Adipocyte (in vitro differentiated cells): ENCODE measurements around the gene BPIFB2.
"Not testable (repeated sequence)": the region's sequence is repeated elsewhere in the genome, so short reads cannot be mapped to it uniquely, and the experiment has no call there.

Source experiments
- DNase-seq: peaks from one replicate; pipeline ENCODE4 v3.0.0-alpha.2; 2015; ENCODE audit warnings: low read depth
- H3K27me3 ChIP-seq: replicated peaks from 2 replicates; pipeline ENCODE4 v1.7.0; 2013; ENCODE audit warnings: mild to moderate bottlenecking, low read length, moderate library complexity; ENCODE audit not compliant: control insufficient read depth, insufficient read depth
- H3K36me3 ChIP-seq: 2 replicates; pipeline ENCODE4 v1.7.0; 2013; ENCODE audit warnings: low read length, mild to moderate bottlenecking, moderate library complexity; ENCODE audit not compliant: control insufficient read depth, insufficient read depth, severe bottlenecking
- H3K4me1 ChIP-seq: 2 replicates; pipeline ENCODE4 v1.7.0; 2013; ENCODE audit warnings: mild to moderate bottlenecking, low read length, moderate library complexity; ENCODE audit not compliant: control insufficient read depth, insufficient read depth
- H3K4me3 ChIP-seq: 2 replicates; pipeline ENCODE4 v1.7.0; 2013; ENCODE audit warnings: mild to moderate bottlenecking, low read length, moderate library complexity
- H3K9ac ChIP-seq: 2 replicates; pipeline ENCODE4 v1.7.0; 2013; ENCODE audit warnings: mild to moderate bottlenecking, low read length, moderate library complexity
- H3K9me3 ChIP-seq: 2 replicates; pipeline ENCODE4 v1.7.0; 2013; ENCODE audit warnings: mild to moderate bottlenecking, low read length, moderate library complexity; ENCODE audit not compliant: control insufficient read depth

BPIFB2 gene

GRCh38 chr20:33042430-33042829 is 34.9 kb downstream of the BPIFB2 start:
- no peaks in the 10 kb centered on the region for H3K36me3 ChIP-seq
- H3K9ac ChIP-seq, result no peak overlapping the region
- H3K4me3 ChIP-seq, result no peak overlapping the region
- H3K27me3 ChIP-seq, result peaks cover 22% of the 10 kb centered on the region
- H3K9me3 ChIP-seq, result peaks cover 18% of the 10 kb centered on the region
- H3K4me1 ChIP-seq, result no peaks in the 10 kb centered on the region
- no peak for DNase-seq

GRCh38 chr20:33042983-33043730 is 35.7 kb downstream of the BPIFB2 start:
- Histone ChIP-seq H3K4me1 (no peaks in the 10 kb centered on the region), H3K9ac (no peak overlapping the region), H3K9me3 (peaks cover 18% of the 10 kb centered on the region), H3K4me3 (no peak overlapping the region), H3K27me3 (peaks cover 17% of the 10 kb centered on the region), H3K36me3 (no peaks in the 10 kb centered on the region)
- no peak for DNase-seq

- no peak for DNase-seq
Observed at GRCh38 chr20:33043731-33044181, 36.3 kb downstream of the BPIFB2 start.

GRCh38 chr20:33045129-33045721 is 37.7 kb downstream of the BPIFB2 start:
- not testable (repeated sequence) for DNase-seq, H3K4me3 ChIP-seq, H3K4me1 ChIP-seq

More at GRCh38 chr20:33043731-33044181, 36.3 kb downstream of the BPIFB2 start:
- no peak overlapping the region for H3K4me3 ChIP-seq
- peaks cover 14% of the 10 kb centered on the region for H3K27me3 ChIP-seq
- no peaks in the 10 kb centered on the region for H3K4me1 ChIP-seq
- H3K9ac ChIP-seq, result no peak overlapping the region
- peaks cover 18% of the 10 kb centered on the region for H3K9me3 ChIP-seq
- no peaks in the 10 kb centered on the region for H3K36me3 ChIP-seq

GRCh38 chr20:33046412-33046811 is 38.9 kb downstream of the BPIFB2 start:
- H3K27me3 ChIP-seq, result peaks cover 8% of the 10 kb centered on the region
- DNase-seq, result no peak
- no peak overlapping the region for H3K4me3 ChIP-seq
- no peaks in the 10 kb centered on the region for H3K36me3 ChIP-seq
- H3K4me1 ChIP-seq, result no peaks in the 10 kb centered on the region
- H3K9me3 ChIP-seq, result peaks cover 24% of the 10 kb centered on the region
- H3K9ac ChIP-seq, result no peak overlapping the region

More at GRCh38 chr20:33045129-33045721, 37.7 kb downstream of the BPIFB2 start:
- H3K36me3 ChIP-seq, H3K9ac ChIP-seq, H3K27me3 ChIP-seq: not testable (repeated sequence)
- peaks cover 18% of the 10 kb centered on the region for H3K9me3 ChIP-seq

- Histone ChIP-seq H3K9ac (no peak overlapping the region), H3K4me3 (no peak overlapping the region), H3K27me3 (peaks cover 26% of the 10 kb centered on the region), H3K4me1 (no peaks in the 10 kb centered on the region), H3K36me3 (no peaks in the 10 kb centered on the region), H3K9me3 (peaks cover 9% of the 10 kb centered on the region)
- DNase-seq, result no peak
Observed at GRCh38 chr20:33051333-33051732, 43.8 kb downstream of the BPIFB2 start.

GRCh38 chr20:33053291-33054106 is 46.0 kb downstream of the BPIFB2 start, which contains the start of gene BPIFB3:
TSS of gene BPIFB3 (plus strand) at chr20:33053903. CDS start at chr20:33055436, 1,533 bp downstream.
- H3K4me3 ChIP-seq, result no peak within 1 kb of the TSS
- H3K27me3 ChIP-seq, result peaks cover 36% of the 10 kb centered on the region
- H3K4me1 ChIP-seq, result no peaks in the 10 kb centered on the region
- H3K9ac ChIP-seq, result no peak within 1 kb of the TSS
- no peak for DNase-seq
- H3K36me3 ChIP-seq, result no peaks in the 10 kb centered on the region
- H3K9me3 ChIP-seq, result peaks cover 6% of the 10 kb centered on the region

GRCh38 chr20:33054381-33054780 is 46.9 kb downstream of the BPIFB2 start:
- no peak for DNase-seq
- Histone ChIP-seq H3K9me3 (peaks cover 6% of the 10 kb centered on the region), H3K4me3 (no peak overlapping the region), H3K9ac (no peak overlapping the region), H3K27me3 (peaks cover 44% of the 10 kb centered on the region), H3K4me1 (no peaks in the 10 kb centered on the region), H3K36me3 (no peaks in the 10 kb centered on the region)

GRCh38 chr20:33054791-33055190 is 47.3 kb downstream of the BPIFB2 start:
- Histone ChIP-seq H3K27me3 (peaks cover 44% of the 10 kb centered on the region), H3K36me3 (no peaks in the 10 kb centered on the region), H3K9me3 (peaks cover 6% of the 10 kb centered on the region), H3K9ac (no peak overlapping the region), H3K4me1 (no peaks in the 10 kb centered on the region), H3K4me3 (no peak overlapping the region)
- DNase-seq, result no peak

- no peaks in the 10 kb centered on the region for H3K36me3 ChIP-seq
- H3K9ac ChIP-seq, result no peak overlapping the region
- no peak overlapping the region for H3K4me3 ChIP-seq
- peaks cover 22% of the 10 kb centered on the region for H3K4me1 ChIP-seq
- H3K27me3 ChIP-seq, result peaks cover 30% of the 10 kb centered on the region
- no peaks in the 10 kb centered on the region for H3K9me3 ChIP-seq
- no peak for DNase-seq
Observed at GRCh38 chr20:33059136-33059535, 51.6 kb downstream of the BPIFB2 start.
